GM10847 (cell line): ENCODE measurements around the gene RAVER2.

Experiments used
- POLR2A ChIP-seq: IDR thresholded peaks from 2 replicates; pipeline ENCODE4 v1.6.1; 2011; ENCODE audit not compliant: insufficient read length; ENCODE audit errors: extremely low read depth

Gene RAVER2

GRCh38 chr1:64769971-64770370 is 25.1 kb downstream of the RAVER2 start:
- no peak for TF ChIP-seq POLR2A

- no peak for TF ChIP-seq POLR2A
Measured at GRCh38 chr1:64775113-64775512, 30.2 kb downstream of the RAVER2 start.

GRCh38 chr1:64790832-64791487 is 46.1 kb downstream of the RAVER2 start:
- TF ChIP-seq POLR2A, result no peak

GRCh38 chr1:64798872-64799271 is 54.0 kb downstream of the RAVER2 start:
- no peak for TF ChIP-seq POLR2A

- no peak for TF ChIP-seq POLR2A
Measured at GRCh38 chr1:64801851-64802523, 57.1 kb downstream of the RAVER2 start.

- no peak for TF ChIP-seq POLR2A
Measured at GRCh38 chr1:64809309-64809708, 64.4 kb downstream of the RAVER2 start.

GRCh38 chr1:64810001-64810400 is 65.1 kb downstream of the RAVER2 start:
- TF ChIP-seq POLR2A, result no peak

- no peak for TF ChIP-seq POLR2A
Measured at GRCh38 chr1:64811131-64811530, 66.3 kb downstream of the RAVER2 start.

GRCh38 chr1:64814427-64814826 is 69.6 kb downstream of the RAVER2 start:
- TF ChIP-seq POLR2A, result no peak

GRCh38 chr1:64822621-64823020 is 77.7 kb downstream of the RAVER2 start:
- no peak for TF ChIP-seq POLR2A

GRCh38 chr1:64823691-64824476 is 79.0 kb downstream of the RAVER2 start:
- TF ChIP-seq POLR2A, result no peak

GRCh38 chr1:64826991-64827390 is 82.1 kb downstream of the RAVER2 start:
- no peak for TF ChIP-seq POLR2A

- TF ChIP-seq POLR2A, result no peak
Measured at GRCh38 chr1:64828829-64829228, 84.0 kb downstream of the RAVER2 start.

- no peak for TF ChIP-seq POLR2A
Measured at GRCh38 chr1:64829411-64830029, 84.6 kb downstream of the RAVER2 start.

- no peak for TF ChIP-seq POLR2A
Measured at GRCh38 chr1:64830030-64830651, 85.3 kb downstream of the RAVER2 start.
